Uterus (tissue), 2 donors: ENCODE measurements around the gene ICAM5.

ENCODE experiments used
- POLR2A ChIP-seq, 2 donors: fragments of 450-650 bp; IDR thresholded peaks; one replicate each; pipeline ENCODE4 v1.6.1; 2016; ENCODE audit warnings: antibody characterized with exemption in 2 of 2, mild to moderate bottlenecking in 1 of 2, moderate library complexity in 1 of 2
- TF ChIP-seq, protein P1 (sequence below), 4 experiments: fragments of 200-600 bp in 2 of 4; fragments of 450-650 bp in 2 of 4; sonication (generic) in 2 of 4; IDR thresholded peaks; one replicate each; pipeline ENCODE4 v1.5.1; 2016 to 2019; ENCODE audit warnings: antibody characterized with exemption in 4 of 4, mild to moderate bottlenecking in 2 of 4, moderate library complexity in 1 of 4

DNA sequence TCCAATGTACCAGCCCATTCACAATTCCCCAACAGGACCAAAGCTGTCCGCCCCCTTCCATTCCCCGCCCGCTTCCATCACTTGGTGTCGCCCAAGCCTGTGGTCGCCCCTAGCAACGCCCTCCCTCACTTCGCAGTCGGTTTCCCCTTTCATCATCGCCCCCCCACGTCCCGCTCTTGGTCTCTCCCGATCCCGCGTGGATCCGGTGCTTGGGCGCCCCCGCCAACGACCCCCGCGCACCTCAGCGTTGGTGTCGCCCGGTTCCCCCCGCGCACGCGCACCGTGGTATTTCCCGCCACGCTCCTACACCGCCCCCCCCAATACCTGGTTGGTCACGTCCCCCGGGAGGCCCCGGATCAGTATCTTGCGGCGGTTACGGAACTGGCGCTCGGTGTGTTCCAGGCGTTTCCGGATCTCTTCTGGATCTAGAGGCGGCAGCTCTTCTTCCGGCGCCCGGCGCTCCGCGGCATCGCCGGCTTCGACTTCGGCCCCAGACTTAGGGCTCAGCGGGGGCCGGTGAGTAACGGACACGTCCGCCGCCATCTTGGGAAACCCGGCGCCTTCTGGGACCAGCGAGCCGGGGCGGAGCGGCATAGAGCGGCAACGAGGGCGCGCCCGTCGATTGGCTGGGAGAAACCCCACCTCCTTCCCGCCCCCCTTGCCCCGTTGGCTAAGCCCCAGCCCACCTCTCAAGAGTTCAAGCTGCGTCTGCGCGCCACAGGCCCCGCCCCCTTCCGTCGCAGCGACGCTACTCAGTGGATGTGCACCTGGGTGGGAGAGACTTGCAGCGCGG lies 43.4 kb downstream of the ICAM5 start, which contains the start of gene RAVER1:
- TF ChIP-seq, protein P1, sequence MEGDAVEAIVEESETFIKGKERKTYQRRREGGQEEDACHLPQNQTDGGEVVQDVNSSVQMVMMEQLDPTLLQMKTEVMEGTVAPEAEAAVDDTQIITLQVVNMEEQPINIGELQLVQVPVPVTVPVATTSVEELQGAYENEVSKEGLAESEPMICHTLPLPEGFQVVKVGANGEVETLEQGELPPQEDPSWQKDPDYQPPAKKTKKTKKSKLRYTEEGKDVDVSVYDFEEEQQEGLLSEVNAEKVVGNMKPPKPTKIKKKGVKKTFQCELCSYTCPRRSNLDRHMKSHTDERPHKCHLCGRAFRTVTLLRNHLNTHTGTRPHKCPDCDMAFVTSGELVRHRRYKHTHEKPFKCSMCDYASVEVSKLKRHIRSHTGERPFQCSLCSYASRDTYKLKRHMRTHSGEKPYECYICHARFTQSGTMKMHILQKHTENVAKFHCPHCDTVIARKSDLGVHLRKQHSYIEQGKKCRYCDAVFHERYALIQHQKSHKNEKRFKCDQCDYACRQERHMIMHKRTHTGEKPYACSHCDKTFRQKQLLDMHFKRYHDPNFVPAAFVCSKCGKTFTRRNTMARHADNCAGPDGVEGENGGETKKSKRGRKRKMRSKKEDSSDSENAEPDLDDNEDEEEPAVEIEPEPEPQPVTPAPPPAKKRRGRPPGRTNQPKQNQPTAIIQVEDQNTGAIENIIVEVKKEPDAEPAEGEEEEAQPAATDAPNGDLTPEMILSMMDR (IDR thresholded peaks at IDR 0.05): no peak
- TF ChIP-seq POLR2A (IDR thresholded peaks at IDR 0.05): peak; percentile 65 to 85
